NCI-H526 (cell line): ENCODE measurements around the gene BRPF1.
A peak's percentile ranks its signal among the peaks of the same experiment; 100 is the strongest.

Experiments
- DNase-seq, 2 experiments: peaks; one replicate each; lab custom pipeline; 2025; lab: John Stamatoyannopoulos, UW

BRPF1 gene

DNA sequence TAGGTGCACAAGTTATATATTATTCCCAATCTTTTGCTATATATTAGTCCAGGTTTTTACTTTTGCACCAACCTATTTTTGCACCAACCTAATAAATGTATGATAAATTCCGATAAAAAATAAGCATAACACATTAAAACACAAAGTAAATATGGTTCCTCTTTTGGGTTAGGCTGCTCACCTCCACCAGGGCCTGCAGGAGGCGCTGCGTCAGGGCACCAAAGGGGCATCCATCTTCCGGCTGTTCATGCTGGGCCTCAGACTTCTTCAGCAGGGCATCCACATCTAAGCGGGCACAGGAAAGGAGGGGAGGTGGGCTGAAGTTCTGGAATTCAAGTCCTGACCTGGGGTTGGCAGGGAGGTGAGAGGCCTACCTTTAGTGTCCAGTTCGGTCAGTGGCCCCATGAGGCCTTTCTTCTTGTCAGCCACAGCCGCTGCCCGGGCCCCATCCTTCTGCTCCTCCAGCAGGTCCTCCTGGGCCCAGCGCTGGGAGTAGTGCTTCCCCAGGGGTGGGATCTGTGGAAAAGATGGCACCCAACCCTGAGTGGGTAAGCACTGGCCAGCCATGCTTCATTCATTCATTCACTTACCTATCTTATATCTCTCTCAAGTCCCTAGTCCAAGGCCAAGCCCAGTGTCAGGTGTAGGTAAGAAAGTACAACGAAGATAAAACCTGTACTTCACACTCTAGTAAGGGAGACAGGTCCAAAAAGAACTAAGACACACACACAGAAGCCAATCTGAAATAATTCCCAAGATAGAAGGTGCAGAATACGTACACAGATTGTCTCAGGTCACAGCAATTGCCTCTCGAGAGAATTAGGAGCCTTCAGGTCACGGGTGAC lies 55.5 kb downstream of the BRPF1 start:
- no peak for DNase-seq

DNA sequence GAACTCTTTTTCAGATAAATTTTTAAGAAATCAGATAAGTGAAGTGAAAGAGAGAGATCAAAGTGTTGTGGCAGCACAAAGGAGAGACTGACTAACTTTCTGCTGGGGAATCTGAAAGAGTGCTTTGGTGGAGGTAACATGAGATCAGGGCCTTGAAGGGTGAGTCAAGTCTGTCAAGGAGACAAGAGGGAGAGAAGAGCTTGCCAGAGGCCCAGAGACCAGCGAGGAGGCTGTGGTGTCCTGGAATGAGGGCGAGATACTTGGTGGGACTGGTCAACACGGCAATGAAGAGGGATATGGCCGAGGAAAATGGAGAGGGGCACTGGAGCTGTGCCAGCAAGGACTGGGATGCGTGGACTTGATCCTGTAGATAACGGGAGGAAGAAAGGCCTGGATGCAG lies 56.2 kb downstream of the BRPF1 start:
- no peak for DNase-seq

DNA sequence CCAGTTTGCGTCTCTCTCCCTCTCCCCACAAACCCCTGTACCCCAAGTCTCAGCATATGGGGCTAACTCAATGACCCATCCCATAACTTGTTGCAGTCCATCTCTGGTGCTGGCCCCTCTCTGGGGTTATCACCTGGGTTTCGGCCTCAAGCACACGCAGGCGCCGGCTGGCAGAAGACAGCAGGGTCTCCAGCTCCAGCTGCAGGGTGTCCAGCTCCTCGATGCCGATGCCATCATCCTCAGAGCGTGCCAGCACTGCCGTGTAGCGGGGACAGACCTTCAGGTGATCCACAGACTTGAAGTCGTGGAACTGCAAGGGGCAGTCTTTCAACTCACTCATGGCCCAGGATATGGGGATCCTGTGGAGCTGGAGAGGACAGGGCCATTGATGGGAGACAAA lies 59.6 kb downstream of the BRPF1 start:
- DNase-seq: no peak

DNA sequence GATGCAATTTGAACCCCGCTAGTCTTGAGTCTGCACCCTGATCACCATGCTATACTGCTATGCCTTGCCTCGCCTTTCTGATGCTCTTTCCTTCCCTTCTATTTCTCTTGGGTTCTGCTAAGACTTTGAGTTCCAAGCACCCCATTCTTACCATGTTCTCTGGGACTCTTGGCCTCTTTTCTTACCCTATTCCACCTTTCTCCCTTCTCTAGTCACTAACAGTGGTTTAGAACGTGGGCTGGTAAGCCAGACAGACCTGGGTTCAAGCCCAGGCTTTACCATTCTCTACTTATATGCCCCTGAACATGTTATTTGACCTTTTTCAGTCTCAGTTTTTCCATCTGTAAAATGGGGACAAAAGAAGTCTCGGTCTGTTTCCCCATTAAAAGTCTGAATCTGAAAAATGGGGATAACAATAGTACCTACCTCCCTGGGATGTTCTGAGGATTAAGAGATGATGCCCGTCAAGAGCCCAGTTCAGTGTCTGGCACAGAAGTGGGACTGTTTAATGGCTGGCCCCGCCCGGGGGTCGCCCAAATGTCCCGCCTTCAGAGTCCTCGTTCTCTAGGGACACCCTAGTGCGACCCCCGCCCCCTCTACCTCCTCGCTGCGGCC lies 60.4 kb downstream of the BRPF1 start:
- no peak for DNase-seq

DNA sequence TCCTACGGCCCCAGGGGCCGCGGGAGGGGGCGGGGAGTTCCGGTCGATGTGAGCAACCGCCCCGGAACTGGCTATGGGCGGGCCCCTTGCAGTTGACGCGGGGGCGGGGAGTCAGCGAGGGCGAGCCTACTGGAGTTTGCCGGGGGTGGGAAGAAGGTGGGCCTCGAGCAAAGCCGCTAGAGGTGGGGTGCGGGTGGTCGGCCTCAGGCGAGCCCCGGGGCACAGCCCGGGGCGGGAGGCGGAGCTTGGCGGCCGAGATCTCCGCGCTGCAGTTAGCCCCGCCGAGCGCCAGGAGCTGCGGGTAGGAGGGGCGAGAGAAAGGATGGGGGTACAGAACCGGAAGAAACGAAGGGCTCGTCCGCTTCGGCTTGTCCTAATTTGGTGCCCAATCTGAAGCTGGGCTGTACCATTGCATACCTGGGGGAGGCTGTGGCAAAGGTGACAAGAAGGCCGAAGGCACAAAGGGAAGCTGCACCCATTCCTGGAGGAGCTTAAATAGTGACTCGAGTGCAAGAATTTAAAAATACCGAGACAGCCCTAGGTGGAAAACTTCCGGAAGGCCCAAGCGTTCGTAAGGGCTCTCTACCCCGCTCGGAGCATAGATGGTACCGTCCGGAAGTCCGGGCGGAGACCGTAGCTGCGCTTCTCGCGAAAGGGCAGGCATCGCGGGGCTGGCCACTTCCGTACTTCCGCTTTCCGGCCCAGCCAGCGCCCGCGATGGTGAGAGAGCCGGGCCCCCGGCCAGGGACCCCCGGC lies 61.0 kb downstream of the BRPF1 start, which contains the start of the genes ARPC4 and TADA3:
TSS of gene ARPC4 (plus strand) at position 678 of the 756 bp plus-strand sequence. CDS start at position 718, 40 bp downstream.
TSS of gene TADA3 (minus strand) at position 69 of the 756 bp plus-strand sequence. CDS start 1,007 bp downstream, outside the sequence.
- DNase-seq: peak; percentile 91 to 95

- peak in 1 of 2 experiments; percentile 24 for DNase-seq
Observed at GRCh38 chr3:9793161-9793781, 61.7 kb downstream of the BRPF1 start.

GRCh38 chr3:9794400-9794799 lies 62.9 kb downstream of the BRPF1 start:
- DNase-seq: no peak

GRCh38 chr3:9795207-9795606 lies 63.7 kb downstream of the BRPF1 start:
- no peak for DNase-seq

DNA sequence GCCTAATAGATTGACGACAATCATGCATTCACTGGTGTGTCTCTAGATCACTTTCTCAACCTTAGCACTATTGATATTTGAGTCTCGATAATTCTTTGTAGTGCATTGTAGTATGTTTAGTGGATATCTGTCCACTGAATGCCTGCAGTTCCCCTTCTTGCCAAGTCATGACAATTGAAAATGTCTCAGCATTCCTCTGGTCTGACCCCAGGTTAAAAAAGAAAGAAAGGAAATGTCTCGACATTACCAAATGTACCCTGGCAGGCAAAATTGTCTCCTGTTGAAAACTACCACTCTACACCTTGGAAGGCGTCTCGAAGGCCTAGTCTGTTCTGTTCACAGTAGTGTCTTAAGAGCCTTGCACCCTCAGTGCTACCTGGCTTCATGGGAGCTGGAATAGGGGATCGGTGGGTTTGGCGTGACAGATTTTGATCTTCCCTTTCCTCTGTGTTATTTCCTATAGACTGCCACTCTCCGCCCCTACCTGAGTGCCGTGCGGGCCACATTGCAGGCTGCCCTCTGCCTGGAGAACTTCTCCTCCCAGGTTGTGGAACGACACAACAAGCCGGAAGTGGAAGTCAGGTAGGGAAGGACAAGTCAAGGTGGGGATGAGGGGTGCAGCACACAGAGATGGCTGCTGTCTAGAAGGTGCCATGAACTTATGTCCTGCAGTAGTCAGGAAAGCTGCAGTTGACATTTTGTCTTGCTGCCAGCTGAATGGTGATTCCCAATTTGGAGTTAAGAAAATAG lies 65.8 kb downstream of the BRPF1 start:
- no peak for DNase-seq
